HepG2 (cell line): ENCODE results near the gene NLGN2. TPM values are rescaled to one million over a fixed set of nuclear protein-coding genes. Genes with fewer than 3 reads are reported as not detected.
A peak's percentile ranks its signal among the peaks of the same experiment; 100 is the strongest.

Experiments used
- ATF2 ChIP-seq: sonication (generic); formaldehyde crosslinking; IDR thresholded peaks from 2 replicates; pipeline ENCODE4 v1.4.0; 2020; ENCODE audit warnings: missing genetic modification reagents
- KDM6A ChIP-seq: IDR thresholded peaks from 2 replicates; pipeline ENCODE4 v1.6.1; 2016; ENCODE audit warnings: low read depth
- RBAK ChIP-seq: sonication (generic); formaldehyde crosslinking; IDR thresholded peaks from 2 replicates; pipeline ENCODE4 v1.5.1; 2020; ENCODE audit warnings: mild to moderate bottlenecking, missing genetic modification reagents
- SOX6 ChIP-seq, 2 experiments: fragments of 450-650 bp in 1 of 2; sonication (generic) in 1 of 2; formaldehyde crosslinking in 1 of 2; IDR thresholded peaks; 2 replicates each; pipeline versions ENCODE4 v1.4.0 to v1.6.1; 2017 to 2020; ENCODE audit warnings: antibody characterized with exemption in 1 of 2, mild to moderate bottlenecking in 1 of 2, missing genetic modification reagents in 1 of 2
- THAP7 ChIP-seq: sonication (generic); formaldehyde crosslinking; IDR thresholded peaks from 2 replicates; pipeline ENCODE4 v1.8.1; 2023; ENCODE audit warnings: mild to moderate bottlenecking, missing genetic modification reagents
- XBP1 ChIP-seq: sonication (generic); formaldehyde crosslinking; IDR thresholded peaks from 2 replicates; pipeline ENCODE4 v1.5.0; 2020; ENCODE audit warnings: missing genetic modification reagents
- ZBTB4 ChIP-seq: sonication (generic); formaldehyde crosslinking; IDR thresholded peaks from 2 replicates; pipeline ENCODE4 v1.4.0; 2020; ENCODE audit warnings: missing genetic modification reagents, mild to moderate bottlenecking, borderline replicate concordance
- ZBTB7A ChIP-seq: sonication (generic); formaldehyde crosslinking; IDR thresholded peaks from 2 replicates; pipeline ENCODE4 v1.8.0; 2022; ENCODE audit warnings: mild to moderate bottlenecking, missing genetic modification reagents
- ZNF761 ChIP-seq: sonication (generic); formaldehyde crosslinking; conservative IDR thresholded peaks from 2 replicates; pipeline ENCODE4 v1.4.0; 2020; ENCODE audit warnings: mild to moderate bottlenecking, missing genetic modification reagents
- polyA plus RNA-seq, 8 experiments: library from polyadenylated mRNA; depleted of rRNA in 3 of 8; stranded (reverse) in 7 of 8; unstranded in 1 of 8; fragments of >200 nt; fragmentation: Illumina TruSeq in 4 of 8; extraction: Trizol in 4 of 8; gene quantifications; 2 replicates each; pipeline versions ENCODE4 v1.2.1 to v1.2.3, GENCODE V29; 2011 to 2016; ENCODE audit warnings: low read depth in 4 of 8, missing spikeins in 1 of 8, mixed read lengths in 1 of 8; ENCODE audit not compliant: insufficient read depth in 1 of 8
- total RNA-seq, 5 experiments: library from RNA; depleted of rRNA; stranded (reverse); fragments of >200 nt; fragmentation: Illumina TruSeq; extraction: Trizol; gene quantifications; 2 replicates each; pipeline ENCODE4 v1.2.3, GENCODE V29; 2016; ENCODE audit warnings: low read depth in 1 of 5
- TF ChIP-seq, protein P1 (sequence below): IDR thresholded peaks from 2 replicates; pipeline ENCODE4 v1.6.1; 2016; ENCODE audit warnings: low read depth
- TF ChIP-seq, protein P2 (sequence below): sonication (generic); formaldehyde crosslinking; IDR thresholded peaks from 2 replicates; pipeline ENCODE4 v1.5.1; 2020; ENCODE audit warnings: mild to moderate bottlenecking, missing genetic modification reagents, moderate library complexity
- TF ChIP-seq, protein P3 (sequence below): sonication (generic); formaldehyde crosslinking; IDR thresholded peaks from 2 replicates; pipeline ENCODE4 v1.4.0; 2020; ENCODE audit warnings: missing genetic modification reagents

Gene NLGN2
- total and polyA plus RNA-seq, 2 of the 13 experiments (the other 11 are each of a cell fraction or from before 2014, with no cell fraction given), result 1.9 to 11.0 TPM

- TF ChIP-seq ZNF761 (CRISPR knock-in tag) (no peak), ZBTB7A (peak; percentile 85; the same call in 1 of the 2 replicates), RBAK (CRISPR knock-in tag) (0 out of 2 replicates have a peak, but pooled peaks have one; percentile 17), SOX6 (IDR thresholded peaks at IDR 0.05) (no peak), SOX6 (CRISPR knock-in tag; IDR thresholded peaks at IDR 0.05) (peak; percentile 7; the same call in 1 of the 2 replicates), KDM6A (CRISPR knock-in tag) (0 out of 2 replicates have a peak, but pooled peaks have one; percentile 12), XBP1 (no peak), ATF2 (peak; percentile 54; the same call in 1 of the 2 replicates), ZBTB4 (CRISPR knock-in tag) (0 out of 2 replicates have a peak, but pooled peaks have one; percentile 37), THAP7 (CRISPR knock-in tag) (0 out of 2 replicates have a peak, but pooled peaks have one; percentile 25)
- TF ChIP-seq, protein P1, sequence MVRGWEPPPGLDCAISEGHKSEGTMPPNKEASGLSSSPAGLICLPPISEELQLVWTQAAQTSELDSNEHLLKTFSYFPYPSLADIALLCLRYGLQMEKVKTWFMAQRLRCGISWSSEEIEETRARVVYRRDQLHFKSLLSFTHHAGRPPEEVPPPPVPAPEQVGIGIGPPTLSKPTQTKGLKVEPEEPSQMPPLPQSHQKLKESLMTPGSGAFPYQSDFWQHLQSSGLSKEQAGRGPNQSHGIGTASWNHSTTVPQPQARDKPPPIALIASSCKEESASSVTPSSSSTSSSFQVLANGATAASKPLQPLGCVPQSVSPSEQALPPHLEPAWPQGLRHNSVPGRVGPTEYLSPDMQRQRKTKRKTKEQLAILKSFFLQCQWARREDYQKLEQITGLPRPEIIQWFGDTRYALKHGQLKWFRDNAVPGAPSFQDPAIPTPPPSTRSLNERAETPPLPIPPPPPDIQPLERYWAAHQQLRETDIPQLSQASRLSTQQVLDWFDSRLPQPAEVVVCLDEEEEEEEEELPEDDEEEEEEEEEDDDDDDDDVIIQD (CRISPR knock-in tag), result no peak
- TF ChIP-seq, protein P2, sequence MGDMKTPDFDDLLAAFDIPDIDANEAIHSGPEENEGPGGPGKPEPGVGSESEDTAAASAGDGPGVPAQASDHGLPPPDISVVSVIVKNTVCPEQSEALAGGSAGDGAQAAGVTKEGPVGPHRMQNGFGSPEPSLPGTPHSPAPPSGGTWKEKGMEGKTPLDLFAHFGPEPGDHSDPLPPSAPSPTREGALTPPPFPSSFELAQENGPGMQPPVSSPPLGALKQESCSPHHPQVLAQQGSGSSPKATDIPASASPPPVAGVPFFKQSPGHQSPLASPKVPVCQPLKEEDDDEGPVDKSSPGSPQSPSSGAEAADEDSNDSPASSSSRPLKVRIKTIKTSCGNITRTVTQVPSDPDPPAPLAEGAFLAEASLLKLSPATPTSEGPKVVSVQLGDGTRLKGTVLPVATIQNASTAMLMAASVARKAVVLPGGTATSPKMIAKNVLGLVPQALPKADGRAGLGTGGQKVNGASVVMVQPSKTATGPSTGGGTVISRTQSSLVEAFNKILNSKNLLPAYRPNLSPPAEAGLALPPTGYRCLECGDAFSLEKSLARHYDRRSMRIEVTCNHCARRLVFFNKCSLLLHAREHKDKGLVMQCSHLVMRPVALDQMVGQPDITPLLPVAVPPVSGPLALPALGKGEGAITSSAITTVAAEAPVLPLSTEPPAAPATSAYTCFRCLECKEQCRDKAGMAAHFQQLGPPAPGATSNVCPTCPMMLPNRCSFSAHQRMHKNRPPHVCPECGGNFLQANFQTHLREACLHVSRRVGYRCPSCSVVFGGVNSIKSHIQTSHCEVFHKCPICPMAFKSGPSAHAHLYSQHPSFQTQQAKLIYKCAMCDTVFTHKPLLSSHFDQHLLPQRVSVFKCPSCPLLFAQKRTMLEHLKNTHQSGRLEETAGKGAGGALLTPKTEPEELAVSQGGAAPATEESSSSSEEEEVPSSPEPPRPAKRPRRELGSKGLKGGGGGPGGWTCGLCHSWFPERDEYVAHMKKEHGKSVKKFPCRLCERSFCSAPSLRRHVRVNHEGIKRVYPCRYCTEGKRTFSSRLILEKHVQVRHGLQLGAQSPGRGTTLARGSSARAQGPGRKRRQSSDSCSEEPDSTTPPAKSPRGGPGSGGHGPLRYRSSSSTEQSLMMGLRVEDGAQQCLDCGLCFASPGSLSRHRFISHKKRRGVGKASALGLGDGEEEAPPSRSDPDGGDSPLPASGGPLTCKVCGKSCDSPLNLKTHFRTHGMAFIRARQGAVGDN (CRISPR knock-in tag), result peak; percentile 68
- TF ChIP-seq, protein P3, sequence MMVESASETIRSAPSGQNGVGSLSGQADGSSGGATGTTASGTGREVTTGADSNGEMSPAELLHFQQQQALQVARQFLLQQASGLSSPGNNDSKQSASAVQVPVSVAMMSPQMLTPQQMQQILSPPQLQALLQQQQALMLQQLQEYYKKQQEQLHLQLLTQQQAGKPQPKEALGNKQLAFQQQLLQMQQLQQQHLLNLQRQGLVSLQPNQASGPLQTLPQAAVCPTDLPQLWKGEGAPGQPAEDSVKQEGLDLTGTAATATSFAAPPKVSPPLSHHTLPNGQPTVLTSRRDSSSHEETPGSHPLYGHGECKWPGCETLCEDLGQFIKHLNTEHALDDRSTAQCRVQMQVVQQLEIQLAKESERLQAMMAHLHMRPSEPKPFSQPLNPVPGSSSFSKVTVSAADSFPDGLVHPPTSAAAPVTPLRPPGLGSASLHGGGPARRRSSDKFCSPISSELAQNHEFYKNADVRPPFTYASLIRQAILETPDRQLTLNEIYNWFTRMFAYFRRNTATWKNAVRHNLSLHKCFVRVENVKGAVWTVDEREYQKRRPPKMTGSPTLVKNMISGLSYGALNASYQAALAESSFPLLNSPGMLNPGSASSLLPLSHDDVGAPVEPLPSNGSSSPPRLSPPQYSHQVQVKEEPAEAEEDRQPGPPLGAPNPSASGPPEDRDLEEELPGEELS (CRISPR knock-in tag), result peak; percentile 32; the same call in 1 of the 2 replicates
These were observed 4.5 kb upstream of the NLGN2 start (continued) for GRCh38 chr17:7403043-7403726.
